Ishikawa (cell line): ENCODE data around the gene ASXL1.

Experiments used
- CEBPB ChIP-seq: IDR thresholded peaks from 2 replicates; pipeline ENCODE4 v1.6.1; 2012
- CREB1 ChIP-seq: IDR thresholded peaks from 2 replicates; pipeline ENCODE4 v1.6.1; 2012; ENCODE audit warnings: low read depth
- EGR1 ChIP-seq: IDR thresholded peaks from 2 replicates; pipeline ENCODE4 v1.6.1; 2012
- EP300 ChIP-seq: IDR thresholded peaks from 2 replicates; pipeline ENCODE4 v1.6.1; 2012; ENCODE audit warnings: borderline replicate concordance
- FOXM1 ChIP-seq: IDR thresholded peaks from 2 replicates; pipeline ENCODE4 v1.6.1; 2012; ENCODE audit warnings: low read depth, borderline replicate concordance
- MAX ChIP-seq: IDR thresholded peaks from 2 replicates; pipeline ENCODE4 v1.6.1; 2012
- NFIC ChIP-seq: IDR thresholded peaks from 2 replicates; pipeline ENCODE4 v1.6.1; 2012
- RAD21 ChIP-seq: IDR thresholded peaks from 2 replicates; pipeline ENCODE4 v1.6.1; 2012; ENCODE audit warnings: low read depth
- REST ChIP-seq: IDR thresholded peaks from 2 replicates; pipeline ENCODE4 v1.6.1; 2012; ENCODE audit warnings: low read depth, mild to moderate bottlenecking
- TAF1 ChIP-seq: IDR thresholded peaks from 2 replicates; pipeline ENCODE4 v1.6.1; 2012; ENCODE audit warnings: low read depth, mild to moderate bottlenecking
- TCF12 ChIP-seq: IDR thresholded peaks from 2 replicates; pipeline ENCODE4 v1.6.1; 2012; ENCODE audit warnings: low read depth
- TEAD4 ChIP-seq: IDR thresholded peaks from 2 replicates; pipeline ENCODE4 v1.6.1; 2012
- USF1 ChIP-seq: IDR thresholded peaks from 2 replicates; pipeline ENCODE4 v1.6.1; 2012
- YY1 ChIP-seq: IDR thresholded peaks from 2 replicates; pipeline ENCODE4 v1.6.1; 2012; ENCODE audit warnings: low read depth
- ZBTB7A ChIP-seq: IDR thresholded peaks from 2 replicates; pipeline ENCODE4 v1.6.1; 2012; ENCODE audit warnings: low read depth

The ASXL1 gene

GRCh38 chr20:32378461-32378860 is 20.3 kb downstream of the ASXL1 start:
- no peak for TF ChIP-seq TEAD4
- TF ChIP-seq EP300: no peak
- no peak for TF ChIP-seq YY1
- no peak for TF ChIP-seq CEBPB
- TF ChIP-seq NFIC: no peak
- no peak for TF ChIP-seq TAF1
- no peak for TF ChIP-seq TCF12
- TF ChIP-seq FOXM1: no peak
- no peak for TF ChIP-seq EGR1
- TF ChIP-seq USF1: no peak
- no peak for TF ChIP-seq CREB1
- TF ChIP-seq RAD21: no peak
- TF ChIP-seq ZBTB7A: no peak
- TF ChIP-seq MAX: no peak
- no peak for TF ChIP-seq REST

GRCh38 chr20:32380037-32380436 is 21.9 kb downstream of the ASXL1 start:
- peak; percentile 91 for TF ChIP-seq CEBPB

GRCh38 chr20:32380745-32381144 is 22.6 kb downstream of the ASXL1 start:
- TF ChIP-seq REST: no peak
- TF ChIP-seq NFIC: no peak

GRCh38 chr20:32382102-32382950 is 24.2 kb downstream of the ASXL1 start:
- TF ChIP-seq CEBPB (no peak), USF1 (no peak), NFIC (no peak), TCF12 (no peak), REST (no peak), YY1 (no peak), ZBTB7A (no peak), FOXM1 (no peak), TAF1 (no peak), CREB1 (no peak), MAX (no peak), TEAD4 (no peak), EP300 (no peak), RAD21 (no peak)

- TF ChIP-seq MAX: no peak
- no peak for TF ChIP-seq FOXM1
- TF ChIP-seq CREB1: no peak
- no peak for TF ChIP-seq RAD21
- no peak for TF ChIP-seq NFIC
- no peak for TF ChIP-seq ZBTB7A
Measured at GRCh38 chr20:32385541-32385940, 27.4 kb downstream of the ASXL1 start.
